GM19397 (cell line): ENCODE data around the gene GRM2.

Experiments used
- ATAC-seq: cut with Tn5 transposase; IDR thresholded peaks from one replicate; pipeline ENCODE4 v1.9.1; 2021; ENCODE audit warnings: mild to moderate bottlenecking, moderate library complexity; ENCODE audit not compliant: unreplicated experiment

GRM2 gene

DNA sequence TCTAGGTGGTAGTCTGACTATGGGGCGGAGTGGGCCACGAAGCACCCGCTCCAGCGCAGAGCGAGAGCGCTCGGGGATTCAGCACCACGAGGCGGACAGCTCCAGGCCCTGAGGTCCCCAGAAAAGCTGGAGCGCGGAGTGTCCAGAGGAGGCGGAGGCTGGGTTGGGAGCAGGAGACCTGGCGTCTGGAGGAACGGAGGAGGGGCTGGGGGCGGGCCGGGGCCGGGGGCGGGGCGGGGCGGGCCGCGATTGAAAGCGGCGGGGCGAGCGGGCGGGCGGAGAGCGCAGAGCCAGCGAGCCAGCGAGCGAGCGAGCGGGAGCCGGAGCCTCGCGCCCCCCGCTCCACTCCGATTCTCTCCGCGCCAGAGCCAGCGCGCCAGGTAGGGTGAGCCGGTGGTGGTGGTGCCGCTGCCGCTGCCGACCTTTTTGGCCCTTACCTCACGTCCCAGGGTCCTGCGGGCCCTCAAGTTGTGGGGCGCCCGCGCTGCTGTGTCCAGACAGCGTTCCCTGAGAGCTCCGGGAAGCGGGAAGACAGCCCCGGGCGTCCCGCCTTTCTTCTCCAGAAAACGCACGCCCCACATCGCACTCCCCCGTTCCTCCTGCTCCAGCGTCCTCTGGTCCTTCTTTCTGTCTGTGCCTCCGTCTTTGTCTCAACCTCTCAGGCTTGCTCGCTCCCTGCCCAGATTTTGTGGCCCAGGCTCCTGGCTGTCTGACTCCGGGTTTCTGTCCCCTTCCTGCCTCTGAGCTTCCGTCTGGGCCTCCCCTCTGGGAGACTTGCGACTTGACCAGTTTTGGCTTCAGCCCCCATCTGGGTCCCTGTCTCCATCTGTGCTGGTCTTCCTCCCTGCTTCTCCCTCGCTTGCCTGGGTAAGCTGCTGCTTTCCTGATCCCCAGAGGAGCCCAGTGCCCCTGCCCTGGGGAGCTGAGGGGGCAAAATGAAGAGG, at the start of gene GRM2:
Gene GRM2 (plus strand): TSS at position 281 of the 944 bp plus-strand sequence. CDS start 1,916 bp downstream, outside the sequence.
- no peak for ATAC-seq

DNA sequence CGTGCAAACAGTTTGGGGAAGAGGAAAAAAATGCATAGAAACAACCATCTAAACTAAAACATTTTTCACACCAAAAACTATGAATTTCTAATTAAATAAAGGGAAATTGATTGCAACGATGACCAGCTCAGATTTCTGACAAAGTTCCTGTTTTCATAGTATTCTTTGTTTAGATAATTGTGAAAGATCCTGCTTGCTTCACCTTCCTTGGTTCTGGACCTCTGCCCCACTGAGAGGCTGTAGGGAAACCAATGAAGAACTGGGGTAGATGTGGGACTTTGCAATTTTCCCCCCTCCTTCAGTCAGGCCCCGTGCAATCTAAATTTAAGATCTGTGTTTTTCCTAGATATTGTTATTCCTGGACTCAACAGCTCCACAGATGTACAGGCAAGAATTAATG, 49.6 kb upstream of the GRM2 start:
- ATAC-seq = no peak

DNA sequence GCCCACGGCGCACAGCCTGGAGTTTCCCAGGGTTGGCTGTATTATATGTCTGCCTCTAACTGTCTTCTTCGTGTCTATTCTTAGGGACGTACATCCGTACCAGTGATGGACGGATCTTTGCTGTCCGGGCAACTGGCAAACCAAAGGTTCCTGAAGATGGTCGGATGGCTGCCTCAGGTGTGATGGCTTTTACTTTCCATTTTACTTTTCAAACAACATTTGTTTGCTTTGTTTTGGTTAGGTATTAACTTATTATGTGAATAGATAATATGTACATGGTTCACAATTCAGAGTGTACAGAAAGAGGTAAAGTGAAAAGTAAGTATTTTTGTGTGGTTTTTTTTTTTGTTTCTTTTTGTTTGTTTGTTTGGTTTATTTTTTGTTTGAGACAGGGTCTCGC, 46.9 kb upstream of the GRM2 start:
- no peak for ATAC-seq

DNA sequence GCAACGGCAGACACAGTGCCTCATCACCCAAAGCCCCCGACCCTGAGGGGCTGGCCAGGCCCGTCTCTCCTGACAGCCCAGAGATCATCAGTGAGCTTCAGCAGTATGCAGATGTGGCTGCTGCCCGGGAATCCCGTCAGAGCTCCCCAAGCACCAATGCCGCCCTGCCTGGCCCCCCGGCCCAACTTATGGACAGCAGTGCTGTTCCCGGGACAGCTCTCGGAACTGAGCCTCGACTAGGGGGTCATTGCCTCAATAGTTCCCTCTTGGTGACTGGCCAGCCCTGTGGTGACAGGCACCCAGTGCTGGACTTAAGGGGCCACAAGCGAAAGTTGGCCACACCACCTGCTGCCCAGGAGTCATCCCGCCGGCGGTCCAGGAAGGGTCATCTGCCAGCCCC, 44.4 kb upstream of the GRM2 start:
- no peak for ATAC-seq

DNA sequence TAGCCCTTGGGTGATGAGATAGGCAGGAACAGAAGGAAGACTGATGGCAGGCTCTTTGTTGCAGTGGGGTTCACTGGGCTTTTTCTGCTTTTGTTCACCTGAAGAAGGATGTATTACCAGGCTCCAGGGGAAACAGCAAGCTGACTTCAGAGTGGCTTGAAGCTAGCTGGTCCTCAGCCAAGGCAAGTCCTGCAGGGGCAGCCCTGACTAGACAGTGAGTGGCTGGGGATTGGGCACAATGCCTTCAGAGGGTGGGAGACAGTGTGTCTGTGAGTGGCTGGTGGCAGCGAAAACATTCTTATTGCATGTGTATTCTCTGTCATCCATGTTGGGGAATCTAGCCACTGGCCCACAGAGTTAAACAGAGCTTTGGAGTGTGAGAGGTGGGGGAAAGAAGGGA, 38.1 kb upstream of the GRM2 start:
- no peak for ATAC-seq

DNA sequence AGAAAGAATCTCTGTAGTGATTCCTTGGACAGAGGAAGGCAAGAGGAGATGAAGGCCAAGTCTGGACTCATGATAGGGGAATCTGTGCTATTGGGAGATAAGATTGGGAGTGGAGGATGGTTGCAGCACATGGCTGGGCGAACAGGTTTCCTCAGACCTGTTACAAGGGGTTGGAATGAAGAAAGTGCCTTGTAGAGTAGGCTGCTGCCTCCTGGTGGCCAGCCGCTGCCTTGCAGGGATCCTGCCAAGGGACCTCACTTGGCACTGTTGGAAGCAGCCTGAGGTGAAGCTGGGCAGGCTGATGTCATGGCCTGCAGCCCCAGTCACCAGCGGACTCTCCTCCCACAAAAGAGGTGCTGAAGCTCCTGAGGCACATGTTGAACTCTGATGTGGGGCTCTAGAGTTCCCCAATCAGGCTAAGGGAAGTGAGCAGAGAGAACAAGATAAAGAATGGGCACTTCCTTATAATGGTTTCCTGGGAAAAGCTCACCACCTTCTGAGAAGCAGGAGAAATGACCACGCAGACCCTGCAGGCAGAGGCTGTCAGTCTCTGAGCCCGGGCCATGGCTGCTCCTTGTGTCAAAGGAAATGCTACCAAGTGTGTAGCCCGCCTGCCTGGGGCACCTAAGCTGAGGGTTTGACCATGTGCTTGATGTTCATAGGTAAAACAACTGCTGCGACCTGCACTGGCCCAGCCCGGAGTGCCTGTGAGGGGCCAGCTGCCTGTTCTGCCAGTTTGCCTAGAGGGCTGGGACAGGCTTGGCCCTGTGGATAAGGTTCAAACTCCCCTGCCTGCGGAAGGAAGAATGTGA, 37.4 kb upstream of the GRM2 start:
- no peak for ATAC-seq

DNA sequence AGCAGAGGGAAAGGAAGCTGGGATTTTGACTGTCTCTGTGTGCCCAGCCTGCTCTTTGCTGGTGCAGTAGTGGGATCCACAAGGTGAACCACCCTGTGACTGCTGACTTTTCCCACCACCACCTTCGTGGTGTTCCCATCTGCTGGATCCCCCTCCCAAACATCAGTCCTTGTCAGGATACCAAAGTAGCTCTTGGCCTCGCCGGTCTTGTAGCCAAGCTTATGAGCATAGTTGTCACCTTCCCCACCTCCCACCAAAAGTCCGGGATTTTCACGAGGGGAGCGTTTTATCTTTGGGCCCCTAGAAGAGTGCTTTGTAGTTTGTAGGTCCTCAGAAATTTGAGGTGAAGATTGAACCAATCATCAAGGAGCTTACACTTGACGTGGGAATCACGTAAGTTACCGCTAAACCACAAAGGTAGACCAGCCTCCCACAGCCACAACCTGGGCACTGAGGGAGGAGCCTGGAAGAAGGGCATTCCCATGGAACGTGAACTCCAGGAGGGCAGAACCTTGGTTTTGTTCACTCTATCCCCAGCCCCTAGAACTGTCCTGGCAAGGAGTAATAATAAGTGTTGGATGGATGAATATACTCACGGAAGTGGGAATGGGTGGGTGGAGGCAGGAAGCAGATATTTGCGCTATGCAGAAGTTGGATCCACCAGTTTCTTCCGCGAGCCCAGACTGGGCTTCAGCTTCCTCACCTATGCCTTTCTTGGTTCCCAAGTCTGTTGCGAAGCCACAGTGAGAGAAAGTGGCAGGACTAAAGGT, 36.6 kb upstream of the GRM2 start:
- no peak for ATAC-seq

DNA sequence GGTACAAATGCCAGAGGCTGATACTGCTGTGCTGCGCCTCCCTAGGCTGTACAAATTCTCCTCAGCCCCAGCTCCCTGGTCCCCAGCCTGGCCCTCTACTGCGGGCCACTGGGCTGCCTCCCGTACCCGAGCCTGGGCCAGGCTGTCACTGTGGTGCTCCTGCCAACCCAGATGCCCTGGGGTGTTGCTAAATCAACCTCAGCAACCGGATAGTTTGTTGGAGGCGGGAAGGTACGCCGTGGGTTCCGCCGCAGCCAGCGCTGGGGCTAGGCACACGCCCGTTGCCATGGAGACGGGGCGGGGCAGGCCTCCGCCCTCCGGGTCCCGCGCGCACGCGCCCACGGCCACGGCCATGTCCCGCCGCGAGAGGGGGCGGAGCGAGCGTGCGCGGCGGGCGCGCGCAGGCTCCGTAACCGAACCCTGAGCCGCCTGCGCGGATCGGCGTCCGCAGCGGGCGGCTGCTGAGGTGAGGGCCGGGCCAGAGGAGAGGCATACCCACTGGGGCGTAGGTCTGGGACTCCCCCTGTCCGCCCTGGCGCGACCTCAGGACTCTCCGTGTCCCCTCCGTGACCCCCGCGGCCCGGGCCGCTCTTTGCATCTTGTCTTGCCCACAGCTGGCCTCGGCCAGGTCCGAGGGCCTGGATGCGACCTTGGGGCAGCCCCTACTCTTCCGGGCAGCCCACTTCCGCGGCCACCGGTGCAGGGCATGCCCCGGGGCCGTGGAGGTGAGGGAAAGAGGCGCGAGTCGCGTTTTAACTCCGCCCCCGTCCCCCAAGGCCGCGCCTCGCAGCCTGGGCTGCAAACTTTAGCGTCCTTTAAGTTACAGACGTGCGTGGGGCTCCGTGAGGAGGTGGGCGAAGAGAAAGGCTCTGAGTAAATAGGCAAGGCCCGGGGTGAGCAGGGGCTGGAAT, 35.8 kb upstream of the GRM2 start, which contains the start of gene TEX264:
Gene TEX264 (plus strand): TSS at position 430 of the 911 bp plus-strand sequence. CDS start 3,053 bp downstream, outside the sequence.
- peak; percentile 83 for ATAC-seq

DNA sequence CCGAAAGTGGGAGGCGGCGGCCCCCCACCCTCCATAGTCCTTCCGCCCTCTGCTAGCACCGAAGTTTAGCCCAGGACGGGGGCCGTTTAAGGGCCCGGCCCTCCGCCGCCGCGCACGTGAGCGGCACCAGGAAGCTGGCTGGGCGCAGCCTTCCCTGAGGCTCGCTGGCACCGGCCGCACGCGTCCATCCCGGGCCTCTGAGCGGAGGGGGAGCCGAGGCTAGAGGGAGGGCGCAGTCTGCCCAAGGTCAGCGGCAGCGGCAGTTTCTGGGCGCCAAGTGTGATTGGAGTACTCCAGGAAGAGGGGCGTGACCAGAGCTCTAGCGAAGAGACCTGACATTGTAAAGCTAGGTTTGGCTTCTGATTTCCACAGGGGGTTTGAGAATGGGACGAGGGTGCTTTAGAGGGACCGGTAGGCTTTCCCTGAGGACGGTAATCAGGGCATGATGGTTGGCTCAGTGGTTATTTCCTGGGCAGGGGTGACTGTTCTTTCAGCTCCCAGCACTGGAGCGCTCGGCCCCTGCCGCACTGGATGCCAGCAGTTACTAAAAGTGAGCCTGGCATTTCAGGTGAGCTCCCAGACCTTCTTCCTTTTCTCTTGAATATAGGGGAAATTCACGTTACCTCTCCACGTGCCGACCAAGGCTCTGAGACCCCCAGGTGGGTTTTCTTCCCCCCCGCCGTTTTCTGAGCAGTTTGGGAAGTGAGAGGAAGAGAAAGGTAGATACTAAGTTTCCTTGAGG, 35.0 kb upstream of the GRM2 start:
- peak; percentile 24 for ATAC-seq

DNA sequence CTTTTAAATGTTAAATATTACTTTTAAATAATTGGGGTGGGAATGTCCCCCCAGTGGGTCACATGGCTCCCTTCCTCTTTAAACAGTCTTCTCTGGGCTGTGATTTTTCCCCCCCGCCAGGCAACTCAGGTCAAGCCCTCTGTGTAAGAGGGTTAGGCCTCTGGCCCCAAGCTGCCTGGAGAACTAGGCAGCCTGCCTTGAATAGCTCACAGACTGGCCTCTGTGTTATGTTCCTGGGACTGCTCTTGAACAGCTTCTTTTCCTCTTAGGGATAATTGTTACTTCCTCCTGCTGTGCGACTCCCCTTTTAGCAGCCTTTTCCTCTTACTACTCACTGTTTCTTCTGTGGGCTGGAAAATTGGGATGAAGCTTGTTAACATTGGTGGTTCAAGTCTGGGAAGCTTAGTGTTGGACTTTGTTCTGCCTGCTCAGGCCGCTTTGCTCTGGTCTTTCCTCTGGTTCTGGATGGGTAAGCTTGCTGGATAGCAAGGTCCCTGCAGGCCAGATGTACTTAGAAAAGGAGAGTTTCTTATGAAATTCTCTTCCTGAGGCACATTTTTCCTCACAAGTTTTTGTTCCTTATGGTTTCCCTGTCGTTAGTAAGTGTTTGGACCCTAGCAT, 33.6 kb upstream of the GRM2 start:
- no peak for ATAC-seq

DNA sequence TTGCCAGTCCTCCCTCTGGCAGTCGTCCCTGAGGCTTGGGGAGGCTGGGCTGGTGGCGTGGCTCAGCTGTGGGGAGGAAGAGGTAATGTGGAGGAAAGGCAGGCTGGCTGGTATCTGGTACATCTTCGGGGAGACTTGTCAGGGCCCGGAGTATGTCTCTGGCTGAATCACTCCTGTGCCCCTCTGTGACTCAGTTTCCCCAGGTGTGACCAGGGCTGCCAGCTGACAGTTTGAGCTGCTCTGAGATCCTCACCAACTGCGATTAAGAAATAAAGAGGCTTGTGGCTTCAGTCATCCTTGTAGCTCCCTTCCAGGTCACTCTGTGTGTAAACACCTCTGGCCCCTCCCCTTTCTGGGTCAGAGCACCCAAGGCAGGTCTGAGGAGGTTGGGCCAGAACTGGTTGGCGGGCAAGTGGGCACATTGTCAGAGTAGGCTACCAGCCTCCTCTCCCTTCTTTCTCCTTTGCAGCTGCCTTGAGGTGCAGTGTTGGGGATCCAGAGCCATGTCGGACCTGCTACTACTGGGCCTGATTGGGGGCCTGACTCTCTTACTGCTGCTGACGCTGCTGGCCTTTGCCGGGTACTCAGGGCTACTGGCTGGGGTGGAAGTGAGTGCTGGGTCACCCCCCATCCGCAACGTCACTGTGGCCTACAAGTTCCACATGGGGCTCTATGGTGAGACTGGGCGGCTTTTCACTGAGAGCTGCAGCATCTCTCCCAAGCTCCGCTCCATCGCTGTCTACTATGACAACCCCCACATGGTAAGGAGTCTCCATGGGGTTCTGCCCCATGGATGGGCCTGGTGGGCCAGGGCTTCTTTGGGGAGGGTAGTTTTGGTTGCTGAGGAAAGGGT, 32.8 kb upstream of the GRM2 start:
- ATAC-seq = no peak

DNA sequence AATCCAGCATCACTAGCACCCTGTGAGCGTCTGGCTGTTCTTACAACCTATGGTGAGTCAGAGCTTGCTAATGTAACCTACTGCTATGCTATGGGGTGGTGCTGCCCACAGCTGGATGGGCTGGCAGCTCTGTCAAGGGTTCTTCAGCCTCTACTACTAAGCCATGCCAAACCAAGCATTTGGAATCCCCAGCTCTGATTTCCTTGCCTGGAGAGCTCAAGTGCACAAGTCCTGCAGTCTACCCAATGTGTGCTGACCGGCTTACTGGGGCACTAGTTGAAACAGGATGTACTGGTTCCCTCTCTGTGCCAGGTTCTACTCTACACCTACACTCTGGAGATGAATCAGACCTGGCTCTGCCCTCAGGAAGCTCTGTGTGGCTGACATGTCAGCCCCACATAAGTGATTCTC, 31.7 kb upstream of the GRM2 start:
- no peak for ATAC-seq

DNA sequence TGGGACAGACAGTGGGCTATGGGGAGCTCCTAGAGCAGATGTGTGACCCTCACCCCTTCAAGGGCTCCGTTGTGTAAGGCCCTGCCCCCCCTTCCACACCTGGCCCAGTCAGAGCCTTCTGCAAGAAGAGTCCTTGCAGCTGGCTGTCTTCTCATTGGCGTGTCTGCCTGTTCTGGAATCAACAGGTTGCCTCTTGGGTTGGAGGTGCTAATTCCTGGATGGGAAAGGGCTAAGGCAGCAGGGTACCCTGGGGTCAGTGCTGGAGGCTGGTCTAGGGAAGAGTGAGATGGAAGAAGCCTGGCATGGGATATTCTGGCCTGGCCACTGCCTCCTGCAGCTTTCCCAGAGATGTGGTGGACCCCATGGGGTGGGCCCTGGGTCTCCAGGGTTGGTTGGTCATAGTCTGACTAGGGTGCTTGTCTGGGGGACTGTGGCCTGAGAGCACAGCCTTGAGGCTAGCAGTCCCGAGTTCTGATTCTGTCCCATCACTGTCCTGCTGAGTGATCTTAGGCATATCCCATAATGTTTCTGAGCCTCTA, 30.7 kb upstream of the GRM2 start:
- no peak for ATAC-seq

DNA sequence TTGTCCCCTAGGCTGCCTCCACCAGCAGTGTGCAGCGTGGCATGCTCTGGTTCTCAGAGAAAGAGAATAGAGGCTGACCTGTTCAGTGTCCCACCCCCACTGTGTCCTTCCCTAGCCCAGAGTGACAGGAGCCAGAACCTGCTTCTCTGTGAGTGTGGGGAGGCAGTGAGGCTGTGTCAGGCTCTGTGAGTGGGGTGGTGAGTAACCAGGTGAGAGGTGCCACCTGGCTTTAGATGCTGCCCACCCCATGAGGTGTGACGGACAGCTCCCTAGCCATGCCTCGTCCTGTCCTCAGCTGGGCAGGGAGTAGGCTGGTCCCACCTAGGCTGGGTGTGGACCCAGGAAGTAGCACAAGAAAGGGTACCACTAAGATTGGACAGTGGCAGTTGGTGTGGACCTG, 29.5 kb upstream of the GRM2 start:
- no peak for ATAC-seq

DNA sequence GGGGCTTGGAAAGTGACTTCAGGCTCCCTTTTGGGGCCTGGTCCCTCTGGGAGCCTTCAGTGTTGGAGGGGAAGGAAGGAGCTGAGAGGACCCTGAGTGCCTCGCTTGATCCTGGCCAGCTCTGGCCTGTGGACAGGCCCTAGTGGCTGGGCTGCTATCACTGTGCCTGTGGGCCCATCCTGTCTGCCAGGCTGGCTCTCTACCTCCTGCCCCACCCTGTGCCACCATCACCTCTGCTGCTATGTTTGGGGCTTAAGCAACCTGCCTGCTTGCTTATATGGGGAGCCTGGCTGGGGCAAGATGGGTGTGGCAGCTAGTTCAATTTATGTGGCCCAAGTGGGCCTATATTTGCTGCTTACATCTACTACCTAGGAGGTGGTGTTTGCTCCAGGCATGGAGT, 28.7 kb upstream of the GRM2 start:
- no peak for ATAC-seq

DNA sequence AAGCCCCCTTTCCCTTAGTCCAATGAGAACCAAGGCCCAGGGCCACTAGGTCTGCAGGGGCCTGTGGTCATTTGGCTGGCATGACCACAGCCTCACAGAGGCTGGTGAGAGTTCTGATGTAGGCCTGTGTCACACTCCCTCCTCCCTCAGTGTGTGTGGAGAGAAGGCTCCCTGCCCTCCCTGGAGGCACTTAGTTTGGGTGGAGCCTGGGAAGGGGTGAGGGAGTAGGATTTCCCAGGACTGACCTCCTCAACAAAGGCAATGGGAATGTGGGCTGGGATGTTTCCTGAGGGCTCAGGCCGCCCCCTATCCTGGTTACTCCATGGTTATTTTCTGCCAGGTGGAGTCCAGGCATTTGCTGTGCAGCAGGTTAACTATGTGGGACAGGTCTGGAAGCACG, 28.2 kb upstream of the GRM2 start:
- ATAC-seq = no peak

DNA sequence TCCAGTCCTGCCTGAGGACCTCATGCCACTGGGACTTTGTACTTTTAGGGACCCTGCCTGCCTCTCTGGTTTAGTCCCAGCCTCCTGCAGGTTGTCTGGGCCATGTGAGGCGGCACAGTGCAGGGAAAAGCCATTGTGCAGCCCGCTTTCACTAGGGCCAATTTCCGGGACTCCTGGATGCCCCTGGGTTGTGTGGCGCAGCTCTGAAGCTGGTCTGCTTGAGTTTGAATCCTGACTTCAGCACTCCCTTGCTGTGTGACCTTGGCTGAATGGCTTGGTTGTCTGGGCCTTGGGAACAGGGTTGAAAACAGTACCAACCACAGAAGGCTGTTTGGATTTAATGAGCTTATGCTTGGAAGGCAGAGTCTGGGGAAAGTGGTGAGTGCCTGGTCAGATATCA, 27.6 kb upstream of the GRM2 start:
- ATAC-seq = no peak

DNA sequence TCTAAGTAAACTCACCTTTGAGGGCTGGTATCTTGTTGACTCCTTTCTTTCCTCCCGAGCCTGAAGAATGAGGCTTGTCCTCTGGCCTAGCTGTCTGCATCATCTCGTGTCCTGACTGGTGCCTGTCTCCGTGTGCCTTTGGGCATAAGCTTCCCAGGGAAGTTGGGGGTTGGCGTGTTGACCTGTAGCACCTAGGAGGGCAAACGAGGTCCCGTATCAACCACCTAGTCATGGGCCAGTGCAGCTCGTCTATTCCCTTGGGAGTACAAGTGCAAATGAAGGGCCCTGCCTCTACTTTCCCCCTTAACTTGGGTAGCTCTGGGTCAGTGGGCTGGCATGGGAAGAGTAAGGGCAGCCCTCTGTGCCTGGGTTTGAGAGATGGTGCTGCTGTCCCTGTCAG, 27.1 kb upstream of the GRM2 start:
- no peak for ATAC-seq
